ENCODE results near the gene PARVA. TPM values are rescaled to one million over a fixed set of nuclear protein-coding genes. Genes with fewer than 3 reads are reported as not detected.

PARVA gene
- total RNA-seq, 2 experiments from 2014 or later = 0.11 to 0.14 TPM

DNA sequence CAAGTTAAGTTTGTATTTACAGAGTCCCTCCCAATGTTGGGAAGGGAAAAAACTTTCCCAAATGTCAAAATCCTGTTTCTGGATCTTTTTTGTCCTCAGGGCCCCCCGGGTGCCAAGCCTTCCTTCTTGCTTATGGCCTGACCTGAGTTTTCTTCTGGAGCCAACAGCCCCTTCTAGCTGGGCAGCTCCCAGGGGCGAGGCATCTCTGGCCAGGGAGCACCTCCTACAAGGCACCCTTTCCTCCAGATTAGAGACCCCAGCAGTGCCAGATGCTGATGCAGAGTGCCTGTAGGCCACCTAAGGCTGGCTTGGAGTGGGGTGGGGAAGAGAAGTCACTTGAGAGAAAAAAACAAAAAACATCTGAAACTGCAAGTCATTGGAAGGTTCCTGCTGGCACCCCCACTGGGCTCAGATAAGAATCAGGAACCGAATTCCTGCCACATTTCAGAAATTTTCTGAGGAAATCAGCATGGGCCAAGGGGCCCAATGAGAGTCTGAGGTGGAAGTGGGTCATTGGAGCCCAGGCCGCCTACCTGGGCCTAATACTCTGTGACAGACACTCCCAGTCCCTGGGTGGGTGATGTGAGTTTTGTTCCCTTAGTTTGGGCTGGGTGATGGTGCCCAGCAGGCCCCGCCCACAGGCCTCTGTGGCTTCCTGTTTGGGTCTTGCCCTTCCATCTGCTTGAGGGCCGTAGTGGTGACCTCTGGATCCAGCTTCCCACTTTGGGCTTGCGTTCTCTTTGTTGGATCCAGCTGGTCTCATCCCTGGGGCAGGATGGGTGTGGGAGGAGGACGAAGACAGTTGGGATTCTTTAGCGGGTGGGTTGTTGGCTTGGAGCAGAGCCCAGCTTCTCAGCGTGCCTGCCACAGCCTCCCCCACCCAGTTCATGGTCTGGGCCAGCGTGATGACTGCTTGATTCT lies 40.6 kb downstream of the PARVA start:
- CTCF ChIA-PET = interaction anchor here (2.7 kb wide), 1 partner anchor 7 kb away, joined by 12 read pairs; no protein-coding TSS in a partner anchor
- Mint-ChIP-seq H3K27me3 (peaks cover 6% of the 10 kb centered on the region), H3K36me3 (ENCODE audit: low read depth) (no peaks in the 10 kb centered on the region), H3K4me1 (no peaks in the 10 kb centered on the region), H3K9me3 (ENCODE audit: low read depth) (no peaks in the 10 kb centered on the region), H3K27ac (no peak overlapping the region), H3K4me3 (no peak overlapping the region)
- intact Hi-C loops (cut with DNase I, micrococcal nuclease) = no loop called here
- no peak for DNase-seq
- POLR2A ChIA-PET = no interaction called here
- ATAC-seq = no peak

DNA sequence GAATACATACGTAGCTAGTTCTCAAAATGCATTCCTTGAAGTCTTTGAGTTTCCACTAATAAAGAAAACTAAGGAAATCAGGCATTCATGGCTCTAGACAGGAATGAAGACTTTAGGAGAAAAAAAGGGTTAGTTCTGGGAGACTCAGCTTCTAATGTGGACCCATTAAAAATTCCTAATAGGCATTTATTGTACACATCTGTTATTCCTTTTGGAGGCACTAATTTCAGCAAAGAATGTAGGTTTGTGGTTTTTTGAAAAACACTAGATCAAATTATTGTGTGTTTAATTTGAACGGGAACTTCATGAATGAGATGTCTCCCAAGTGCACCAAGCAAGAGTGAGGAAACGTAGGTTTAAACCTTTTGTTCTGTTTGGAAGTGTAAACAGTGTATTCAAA lies 42.7 kb downstream of the PARVA start:
- ATAC-seq = no peak
- H3K27me3 Mint-ChIP-seq = no peaks in the 10 kb centered on the region
- intact Hi-C loops (cut with DNase I, micrococcal nuclease) = no loop called here
- CTCF ChIA-PET = interaction anchor here (0.9 to 2.7 kb wide), 3 partner anchors 9 to 138 kb away, joined by 3 to 12 read pairs (median 3); no protein-coding TSS in a partner anchor
- no peak overlapping the region for H3K4me3 Mint-ChIP-seq
- H3K27ac Mint-ChIP-seq = no peak overlapping the region
- no peak for DNase-seq
- no peaks in the 10 kb centered on the region for H3K36me3 Mint-ChIP-seq (ENCODE audit: low read depth)
- POLR2A ChIA-PET = no interaction called here
- H3K9me3 Mint-ChIP-seq (ENCODE audit: low read depth) = no peaks in the 10 kb centered on the region
- H3K4me1 Mint-ChIP-seq = no peaks in the 10 kb centered on the region

DNA sequence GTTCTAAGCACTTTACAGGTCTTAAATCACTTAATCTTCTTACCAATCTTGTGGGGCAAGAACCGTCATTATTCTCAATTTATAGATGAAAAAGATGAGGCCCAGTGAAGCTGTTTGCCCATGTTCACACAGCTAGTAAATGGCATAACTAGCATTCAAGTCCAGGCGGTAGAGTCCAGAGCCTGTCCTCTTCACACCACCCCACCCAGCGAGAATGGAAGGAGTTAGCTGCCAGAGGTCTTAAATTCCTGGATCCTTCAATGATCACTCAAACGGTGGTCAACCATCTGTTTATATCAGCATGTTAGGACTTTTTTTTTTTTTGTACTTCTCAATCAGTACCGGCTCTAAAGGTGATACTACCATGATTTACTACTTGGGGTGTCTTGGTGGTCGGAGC lies 43.3 kb downstream of the PARVA start:
- CTCF ChIA-PET = interaction anchor here (0.5 to 2.7 kb wide), 5 partner anchors 8 to 394 kb away, joined by 3 to 12 read pairs (median 3); no protein-coding TSS in a partner anchor

DNA sequence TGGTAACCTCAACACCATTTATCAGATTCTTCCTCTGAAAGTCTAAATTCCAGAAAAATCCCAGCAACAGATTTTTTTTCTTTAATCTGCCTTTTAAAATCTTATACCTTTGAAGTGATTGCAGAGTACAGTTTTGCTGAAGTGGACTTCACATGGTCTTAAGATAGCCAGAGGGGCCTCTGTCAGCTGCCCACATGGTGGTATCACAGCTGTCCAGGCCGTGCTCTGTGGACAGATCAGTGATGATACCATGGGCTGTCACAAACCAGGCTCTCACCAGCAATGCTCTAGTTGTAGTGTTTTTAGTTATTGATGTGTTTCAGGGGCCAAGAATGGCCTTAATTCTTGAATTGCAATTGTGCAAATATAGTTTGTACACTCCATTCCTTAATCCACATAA lies 44.0 kb downstream of the PARVA start:
- intact Hi-C loops (cut with DNase I, micrococcal nuclease) = no loop called here
- CTCF ChIA-PET = interaction anchor here (0.5 kb wide), 1 partner anchor 394 kb away, joined by 3 read pairs; no protein-coding TSS in a partner anchor
- H3K4me1 Mint-ChIP-seq = no peaks in the 10 kb centered on the region
- ATAC-seq = no peak
- DNase-seq = no peak
- POLR2A ChIA-PET = no interaction called here
- H3K36me3 Mint-ChIP-seq (ENCODE audit: low read depth) = no peaks in the 10 kb centered on the region
- no peak overlapping the region for H3K27ac Mint-ChIP-seq
- no peak overlapping the region for H3K4me3 Mint-ChIP-seq
- peaks cover 3% of the 10 kb centered on the region for H3K27me3 Mint-ChIP-seq
- H3K9me3 Mint-ChIP-seq (ENCODE audit: low read depth) = no peaks in the 10 kb centered on the region

More for the DNA sequence above, 43.3 kb downstream of the PARVA start:
- Mint-ChIP-seq H3K27ac (no peak overlapping the region), H3K4me3 (no peak overlapping the region), H3K9me3 (ENCODE audit: low read depth) (no peaks in the 10 kb centered on the region), H3K27me3 (peaks cover 3% of the 10 kb centered on the region), H3K4me1 (no peaks in the 10 kb centered on the region), H3K36me3 (ENCODE audit: low read depth) (no peaks in the 10 kb centered on the region)
- DNase-seq = no peak
- intact Hi-C loops (cut with DNase I, micrococcal nuclease) = no loop called here
- POLR2A ChIA-PET = no interaction called here
- no peak for ATAC-seq

DNA sequence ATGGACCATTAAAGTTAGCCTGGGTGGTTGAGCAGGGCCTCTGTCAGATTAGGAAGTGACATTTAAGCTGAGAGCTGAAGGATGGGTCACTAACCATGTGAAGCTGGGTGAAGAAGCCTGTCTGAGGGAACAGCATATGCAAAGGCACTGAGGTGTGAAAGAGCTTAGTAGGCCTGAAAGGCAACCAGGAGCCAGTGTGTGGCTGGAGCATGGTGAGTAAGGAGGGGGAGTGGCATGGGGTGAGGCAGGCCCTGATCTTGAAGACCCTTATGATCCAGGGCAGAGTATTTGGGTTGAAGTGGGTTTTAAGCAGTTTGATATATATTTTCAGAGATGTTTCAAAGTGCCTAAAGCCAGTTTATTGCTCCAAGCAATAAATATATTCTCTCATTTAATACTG lies 48.8 kb downstream of the PARVA start:
- ChIA-PET POLR2A (no interaction called here), CTCF (interaction anchor here (1.1 kb wide), 1 partner anchor 96 kb away, joined by 3 read pairs; no protein-coding TSS in a partner anchor)
- H3K4me3 Mint-ChIP-seq = no peak overlapping the region
- H3K27ac Mint-ChIP-seq = no peak overlapping the region
- H3K27me3 Mint-ChIP-seq = peaks cover 3% of the 10 kb centered on the region
- intact Hi-C loops (cut with DNase I, micrococcal nuclease) = no loop called here
- H3K4me1 Mint-ChIP-seq = no peaks in the 10 kb centered on the region
- no peak for ATAC-seq
- DNase-seq = no peak
- no peaks in the 10 kb centered on the region for H3K9me3 Mint-ChIP-seq (ENCODE audit: low read depth)
- H3K36me3 Mint-ChIP-seq (ENCODE audit: low read depth) = no peaks in the 10 kb centered on the region

- POLR2A ChIA-PET = no interaction called here
- H3K27me3 Mint-ChIP-seq = peaks cover 3% of the 10 kb centered on the region
- DNase-seq (no peak), ATAC-seq (no peak)
- H3K27ac Mint-ChIP-seq = no peak overlapping the region
- no peaks in the 10 kb centered on the region for H3K9me3 Mint-ChIP-seq (ENCODE audit: low read depth)
- no peaks in the 10 kb centered on the region for H3K4me1 Mint-ChIP-seq
- CTCF ChIA-PET = no interaction called here
- intact Hi-C loops (cut with DNase I, micrococcal nuclease) = no loop called here
- no peaks in the 10 kb centered on the region for H3K36me3 Mint-ChIP-seq (ENCODE audit: low read depth)
- H3K4me3 Mint-ChIP-seq = no peak overlapping the region
Measured at GRCh38 chr11:12429155-12429554, 51.8 kb downstream of the PARVA start.

DNA sequence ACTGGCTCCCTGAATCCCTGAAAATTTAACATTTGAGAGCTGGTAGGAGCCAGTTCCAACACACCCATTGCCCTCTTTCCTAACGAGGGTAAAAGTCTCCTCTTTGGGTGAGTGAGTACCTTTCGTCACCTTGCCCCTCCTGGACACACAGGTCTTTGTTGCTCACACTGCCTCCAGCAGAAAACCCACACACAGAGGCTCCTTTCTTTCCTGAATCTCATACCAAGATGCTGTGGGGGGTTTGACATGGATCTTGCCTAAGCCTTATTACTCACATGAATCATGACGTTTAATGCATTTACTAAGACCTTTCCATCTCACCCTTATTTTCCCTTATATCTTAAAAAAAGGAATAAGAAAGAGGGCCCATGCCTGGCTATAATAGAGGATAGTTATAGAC lies 53.0 kb downstream of the PARVA start:
- H3K36me3 Mint-ChIP-seq (ENCODE audit: low read depth) = no peaks in the 10 kb centered on the region
- intact Hi-C loops (cut with DNase I, micrococcal nuclease) = no loop called here
- peaks cover 2% of the 10 kb centered on the region for H3K27me3 Mint-ChIP-seq
- ChIA-PET POLR2A (no interaction called here), CTCF (no interaction called here)
- DNase-seq (no peak), ATAC-seq (no peak)
- no peak overlapping the region for H3K4me3 Mint-ChIP-seq
- H3K27ac Mint-ChIP-seq = no peak overlapping the region
- H3K4me1 Mint-ChIP-seq = no peaks in the 10 kb centered on the region
- H3K9me3 Mint-ChIP-seq (ENCODE audit: low read depth) = no peaks in the 10 kb centered on the region

- DNase-seq (no peak), ATAC-seq (no peak)
- no peak overlapping the region for H3K4me3 Mint-ChIP-seq
- intact Hi-C loops (cut with DNase I, micrococcal nuclease) = no loop called here
- no peak overlapping the region for H3K27ac Mint-ChIP-seq
- H3K36me3 Mint-ChIP-seq (ENCODE audit: low read depth) = no peaks in the 10 kb centered on the region
- no peaks in the 10 kb centered on the region for H3K4me1 Mint-ChIP-seq
- CTCF ChIA-PET = interaction anchor here (0.7 kb wide), 1 partner anchor 8 kb away, joined by 3 read pairs; no protein-coding TSS in a partner anchor
- no peaks in the 10 kb centered on the region for H3K27me3 Mint-ChIP-seq
- H3K9me3 Mint-ChIP-seq (ENCODE audit: low read depth) = no peaks in the 10 kb centered on the region
- POLR2A ChIA-PET = no interaction called here
Measured at GRCh38 chr11:12430954-12431595, 53.7 kb downstream of the PARVA start.

DNA sequence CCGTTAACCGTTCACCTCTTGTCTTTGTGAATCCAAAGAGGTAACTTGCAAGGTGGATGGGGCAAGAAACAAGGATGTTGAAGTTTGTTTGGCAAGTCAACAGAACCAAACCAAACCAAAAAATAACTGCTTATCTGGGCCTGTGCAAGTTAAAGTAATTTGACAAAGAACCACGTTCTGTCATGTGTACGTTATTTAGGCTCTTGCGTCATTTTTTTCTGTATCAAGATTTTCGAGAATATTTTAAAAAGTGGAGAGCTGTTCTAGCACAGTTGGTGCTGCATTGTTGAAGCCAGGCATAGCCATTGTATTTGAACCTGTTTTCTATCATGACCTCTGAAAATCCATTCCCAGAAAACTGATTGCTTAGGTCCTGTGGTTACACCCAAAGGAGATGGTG lies 55.1 kb downstream of the PARVA start:
- Mint-ChIP-seq H3K4me1 (no peaks in the 10 kb centered on the region), H3K9me3 (ENCODE audit: low read depth) (no peaks in the 10 kb centered on the region), H3K4me3 (no peak overlapping the region), H3K36me3 (ENCODE audit: low read depth) (no peaks in the 10 kb centered on the region), H3K27me3 (no peaks in the 10 kb centered on the region), H3K27ac (no peak overlapping the region)
- ChIA-PET CTCF (interaction anchor here (1.2 to 1.5 kb wide), 3 partner anchors 20 to 151 kb away, joined by 3 to 4 read pairs (median 3); no protein-coding TSS in a partner anchor), POLR2A (no interaction called here)
- intact Hi-C loops (cut with DNase I, micrococcal nuclease) = no loop called here
- ATAC-seq (no peak), DNase-seq (no peak)

DNA sequence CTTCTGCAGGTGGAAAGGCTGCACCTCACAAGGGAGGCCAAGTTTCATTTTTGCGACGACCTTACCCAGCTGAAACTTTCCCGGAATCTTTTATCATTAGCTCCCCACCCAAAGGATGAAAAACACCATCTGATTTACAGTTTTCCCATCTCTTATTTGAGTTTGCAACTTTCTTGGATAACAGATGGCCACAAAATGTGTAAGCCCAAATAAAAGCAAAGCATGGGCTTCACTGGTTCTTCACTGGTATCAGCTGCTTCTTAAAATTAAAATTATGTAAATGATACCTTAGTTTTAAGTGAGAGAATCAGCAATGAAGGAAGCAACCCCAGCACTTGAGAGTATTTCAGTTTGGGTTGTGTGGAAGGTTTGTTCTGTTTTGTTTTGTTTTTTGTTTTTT lies 55.8 kb downstream of the PARVA start:
- no peak for ATAC-seq
- ChIA-PET POLR2A (no interaction called here), CTCF (interaction anchor here (1.2 to 1.5 kb wide), 3 partner anchors 20 to 152 kb away, joined by 3 to 4 read pairs (median 3); no protein-coding TSS in a partner anchor)
- Mint-ChIP-seq H3K27ac (no peak overlapping the region), H3K4me3 (no peak overlapping the region), H3K36me3 (ENCODE audit: low read depth) (no peaks in the 10 kb centered on the region), H3K4me1 (no peaks in the 10 kb centered on the region), H3K27me3 (no peaks in the 10 kb centered on the region), H3K9me3 (ENCODE audit: low read depth) (no peaks in the 10 kb centered on the region)
- no peak for DNase-seq
- intact Hi-C loops (cut with DNase I, micrococcal nuclease) = no loop called here

DNA sequence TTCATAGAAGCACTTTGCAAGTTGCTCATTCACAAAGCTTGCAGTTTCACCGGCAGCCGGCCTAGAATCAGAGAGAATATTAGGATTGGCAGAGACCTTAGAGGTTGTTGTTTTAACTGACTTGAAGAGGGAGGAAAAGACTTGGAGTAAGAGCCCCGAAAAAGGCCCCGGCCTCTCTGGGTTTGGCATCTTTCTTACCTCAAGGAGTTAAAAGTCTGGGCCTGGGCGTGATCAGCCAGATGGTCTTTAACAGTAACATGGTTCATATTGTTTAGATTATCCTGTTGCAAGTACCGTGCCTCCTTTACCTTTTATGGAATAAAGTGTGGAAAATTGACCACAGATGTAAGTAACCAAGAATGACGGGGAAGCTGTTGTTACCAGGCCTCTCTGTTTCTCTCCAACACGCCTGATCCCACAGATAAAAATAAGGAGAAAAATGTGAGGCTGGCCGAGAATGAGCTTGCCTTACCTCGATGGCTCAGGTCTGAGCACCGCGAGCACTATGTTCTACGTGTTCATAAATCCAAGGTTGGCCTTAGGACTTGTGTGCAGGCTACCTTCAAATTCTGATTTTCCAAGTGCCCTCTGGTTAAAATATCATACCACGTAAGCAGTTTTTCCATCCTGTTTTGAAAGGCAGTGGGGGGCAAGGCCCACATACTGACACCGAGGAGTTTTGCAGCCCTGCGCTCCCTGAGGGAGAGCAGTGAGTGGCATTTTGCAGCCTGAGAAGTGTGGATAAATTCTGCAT lies 56.4 kb downstream of the PARVA start:
- Mint-ChIP-seq H3K4me3 (no peak overlapping the region), H3K27ac (no peak overlapping the region), H3K27me3 (no peaks in the 10 kb centered on the region), H3K4me1 (no peaks in the 10 kb centered on the region), H3K36me3 (ENCODE audit: low read depth) (no peaks in the 10 kb centered on the region), H3K9me3 (ENCODE audit: low read depth) (no peaks in the 10 kb centered on the region)
- CTCF ChIA-PET = interaction anchor here (1.2 to 1.3 kb wide), 2 partner anchors 19 to 152 kb away, joined by 3 read pairs; no protein-coding TSS in a partner anchor
- intact Hi-C loops (cut with DNase I, micrococcal nuclease) = no loop called here
- DNase-seq = no peak
- POLR2A ChIA-PET = no interaction called here
- no peak for ATAC-seq

Measured in activated CD4-positive, alpha-beta T cell treated with anti-CD3 and anti-CD28 coated beads for 36 hours (primary cell).